H1 (cell line): ENCODE results near the gene AKR7A3. TPM values are rescaled to one million over a fixed set of nuclear protein-coding genes. Genes with fewer than 3 reads are reported as not detected.

Source experiments
- CEBPB ChIP-seq: IDR thresholded peaks from 2 replicates; pipeline ENCODE4 v1.6.1; 2012; ENCODE audit warnings: low read depth, low read length
- KDM4A ChIP-seq: IDR thresholded peaks from one replicate; pipeline ENCODE4 v1.7.1; 2012; ENCODE audit warnings: low read depth, mild to moderate bottlenecking, moderate library complexity, low read length, inconsistent platforms; ENCODE audit not compliant: severe bottlenecking
- NRF1 ChIP-seq: IDR thresholded peaks from 2 replicates; pipeline ENCODE4 v1.6.1; 2011; ENCODE audit warnings: mild to moderate bottlenecking, low read depth, low read length, improper control_type of control experiment
- POU5F1 ChIP-seq: IDR thresholded peaks from 2 replicates; pipeline ENCODE4 v1.6.1; 2011; ENCODE audit warnings: low read depth, mild to moderate bottlenecking, low read length, moderate library complexity
- RAD21 ChIP-seq, 2 experiments: IDR thresholded peaks in 1 of 2; conservative IDR thresholded peaks in 1 of 2; 2 replicates each; pipeline ENCODE4 v1.6.1; 2011; ENCODE audit warnings: low read depth in 2 of 2, low read length in 2 of 2, improper control_type of control experiment in 1 of 2, inconsistent platforms in 1 of 2, mild to moderate bottlenecking in 1 of 2, moderate library complexity in 1 of 2
- SIN3A ChIP-seq, 2 experiments: IDR thresholded peaks in 1 of 2; conservative IDR thresholded peaks in 1 of 2; 2 replicates each; pipeline ENCODE4 v1.6.1; 2011 to 2012; ENCODE audit warnings: low read length in 2 of 2, improper control_type of control experiment in 1 of 2, low read depth in 1 of 2, mild to moderate bottlenecking in 1 of 2
- TAF1 ChIP-seq: IDR thresholded peaks from 2 replicates; pipeline ENCODE4 v1.6.1; 2011; ENCODE audit warnings: mild to moderate bottlenecking, low read depth, low read length
- TEAD4 ChIP-seq: IDR thresholded peaks from 2 replicates; pipeline ENCODE4 v1.6.1; 2012; ENCODE audit warnings: low read depth, low read length, inconsistent platforms, mixed read lengths
- YY1 ChIP-seq: IDR thresholded peaks from 2 replicates; pipeline ENCODE4 v1.6.1; 2011; ENCODE audit warnings: low read depth, mild to moderate bottlenecking, low read length
- polyA plus RNA-seq, 7 experiments: library from polyadenylated mRNA; depleted of rRNA in 3 of 7; stranded (reverse) in 5 of 7; unstranded in 2 of 7; fragments of >200 nt in 5 of 7; fragments of 200-250 nt in 2 of 7; gene quantifications; 1 replicate in 5 of 7; 2 replicates in 1 of 7; 4 replicates in 1 of 7; pipeline versions ENCODE4 v1.2.1 to v1.2.3, GENCODE V29; 2011 to 2013; ENCODE audit warnings: missing spikeins in 2 of 7, mixed read lengths in 2 of 7
- total RNA-seq: library from RNA; stranded (reverse); fragmentation: NEBNext Ultra II Directional; extraction: Animal tissue kit (Norgen Biotek cat#: 25700); gene quantifications from 2 replicates; pipeline ENCODE4 v1.2.1, GENCODE V29; 2021
- TF ChIP-seq, protein P1 (sequence below): fragments of 300-600 bp; sonication (generic); IDR thresholded peaks from 2 replicates; pipeline ENCODE4 v1.7.1; 2012; ENCODE audit warnings: low read length, moderate library complexity, mild to moderate bottlenecking, inconsistent platforms; ENCODE audit not compliant: insufficient replicate concordance
- TF ChIP-seq, protein P2 (sequence below): IDR thresholded peaks from 2 replicates; pipeline ENCODE4 v1.6.1; 2012; ENCODE audit warnings: inconsistent platforms

The AKR7A3 gene
- total and polyA plus RNA-seq, 2 of the 8 experiments (the other 6 are each of a cell fraction or from before 2014, with no cell fraction given), result 0.62 to 0.65 TPM

DNA sequence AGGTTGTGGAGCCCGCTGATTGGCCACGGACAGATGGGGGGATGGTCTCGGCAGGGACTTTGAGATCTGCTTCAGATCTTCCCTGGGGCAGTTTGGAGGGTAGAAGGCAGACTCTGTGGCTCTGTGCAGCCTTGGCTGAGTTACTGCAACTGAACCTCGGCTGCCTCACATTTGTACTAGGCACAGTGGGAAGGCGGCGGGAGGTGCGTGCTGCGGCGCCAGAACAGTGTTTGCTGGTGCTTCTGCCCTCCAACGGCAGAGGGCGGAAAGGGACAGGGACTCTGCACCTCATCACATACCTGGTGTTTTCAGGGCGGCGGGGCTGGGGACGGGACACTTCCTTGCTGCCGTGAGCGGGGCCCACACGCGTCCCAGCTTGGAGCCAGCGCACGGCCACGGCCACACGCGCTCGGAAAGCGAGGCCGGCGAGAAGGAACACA, 49.8 kb upstream of the AKR7A3 start (continued):
- TF ChIP-seq, protein P1, sequence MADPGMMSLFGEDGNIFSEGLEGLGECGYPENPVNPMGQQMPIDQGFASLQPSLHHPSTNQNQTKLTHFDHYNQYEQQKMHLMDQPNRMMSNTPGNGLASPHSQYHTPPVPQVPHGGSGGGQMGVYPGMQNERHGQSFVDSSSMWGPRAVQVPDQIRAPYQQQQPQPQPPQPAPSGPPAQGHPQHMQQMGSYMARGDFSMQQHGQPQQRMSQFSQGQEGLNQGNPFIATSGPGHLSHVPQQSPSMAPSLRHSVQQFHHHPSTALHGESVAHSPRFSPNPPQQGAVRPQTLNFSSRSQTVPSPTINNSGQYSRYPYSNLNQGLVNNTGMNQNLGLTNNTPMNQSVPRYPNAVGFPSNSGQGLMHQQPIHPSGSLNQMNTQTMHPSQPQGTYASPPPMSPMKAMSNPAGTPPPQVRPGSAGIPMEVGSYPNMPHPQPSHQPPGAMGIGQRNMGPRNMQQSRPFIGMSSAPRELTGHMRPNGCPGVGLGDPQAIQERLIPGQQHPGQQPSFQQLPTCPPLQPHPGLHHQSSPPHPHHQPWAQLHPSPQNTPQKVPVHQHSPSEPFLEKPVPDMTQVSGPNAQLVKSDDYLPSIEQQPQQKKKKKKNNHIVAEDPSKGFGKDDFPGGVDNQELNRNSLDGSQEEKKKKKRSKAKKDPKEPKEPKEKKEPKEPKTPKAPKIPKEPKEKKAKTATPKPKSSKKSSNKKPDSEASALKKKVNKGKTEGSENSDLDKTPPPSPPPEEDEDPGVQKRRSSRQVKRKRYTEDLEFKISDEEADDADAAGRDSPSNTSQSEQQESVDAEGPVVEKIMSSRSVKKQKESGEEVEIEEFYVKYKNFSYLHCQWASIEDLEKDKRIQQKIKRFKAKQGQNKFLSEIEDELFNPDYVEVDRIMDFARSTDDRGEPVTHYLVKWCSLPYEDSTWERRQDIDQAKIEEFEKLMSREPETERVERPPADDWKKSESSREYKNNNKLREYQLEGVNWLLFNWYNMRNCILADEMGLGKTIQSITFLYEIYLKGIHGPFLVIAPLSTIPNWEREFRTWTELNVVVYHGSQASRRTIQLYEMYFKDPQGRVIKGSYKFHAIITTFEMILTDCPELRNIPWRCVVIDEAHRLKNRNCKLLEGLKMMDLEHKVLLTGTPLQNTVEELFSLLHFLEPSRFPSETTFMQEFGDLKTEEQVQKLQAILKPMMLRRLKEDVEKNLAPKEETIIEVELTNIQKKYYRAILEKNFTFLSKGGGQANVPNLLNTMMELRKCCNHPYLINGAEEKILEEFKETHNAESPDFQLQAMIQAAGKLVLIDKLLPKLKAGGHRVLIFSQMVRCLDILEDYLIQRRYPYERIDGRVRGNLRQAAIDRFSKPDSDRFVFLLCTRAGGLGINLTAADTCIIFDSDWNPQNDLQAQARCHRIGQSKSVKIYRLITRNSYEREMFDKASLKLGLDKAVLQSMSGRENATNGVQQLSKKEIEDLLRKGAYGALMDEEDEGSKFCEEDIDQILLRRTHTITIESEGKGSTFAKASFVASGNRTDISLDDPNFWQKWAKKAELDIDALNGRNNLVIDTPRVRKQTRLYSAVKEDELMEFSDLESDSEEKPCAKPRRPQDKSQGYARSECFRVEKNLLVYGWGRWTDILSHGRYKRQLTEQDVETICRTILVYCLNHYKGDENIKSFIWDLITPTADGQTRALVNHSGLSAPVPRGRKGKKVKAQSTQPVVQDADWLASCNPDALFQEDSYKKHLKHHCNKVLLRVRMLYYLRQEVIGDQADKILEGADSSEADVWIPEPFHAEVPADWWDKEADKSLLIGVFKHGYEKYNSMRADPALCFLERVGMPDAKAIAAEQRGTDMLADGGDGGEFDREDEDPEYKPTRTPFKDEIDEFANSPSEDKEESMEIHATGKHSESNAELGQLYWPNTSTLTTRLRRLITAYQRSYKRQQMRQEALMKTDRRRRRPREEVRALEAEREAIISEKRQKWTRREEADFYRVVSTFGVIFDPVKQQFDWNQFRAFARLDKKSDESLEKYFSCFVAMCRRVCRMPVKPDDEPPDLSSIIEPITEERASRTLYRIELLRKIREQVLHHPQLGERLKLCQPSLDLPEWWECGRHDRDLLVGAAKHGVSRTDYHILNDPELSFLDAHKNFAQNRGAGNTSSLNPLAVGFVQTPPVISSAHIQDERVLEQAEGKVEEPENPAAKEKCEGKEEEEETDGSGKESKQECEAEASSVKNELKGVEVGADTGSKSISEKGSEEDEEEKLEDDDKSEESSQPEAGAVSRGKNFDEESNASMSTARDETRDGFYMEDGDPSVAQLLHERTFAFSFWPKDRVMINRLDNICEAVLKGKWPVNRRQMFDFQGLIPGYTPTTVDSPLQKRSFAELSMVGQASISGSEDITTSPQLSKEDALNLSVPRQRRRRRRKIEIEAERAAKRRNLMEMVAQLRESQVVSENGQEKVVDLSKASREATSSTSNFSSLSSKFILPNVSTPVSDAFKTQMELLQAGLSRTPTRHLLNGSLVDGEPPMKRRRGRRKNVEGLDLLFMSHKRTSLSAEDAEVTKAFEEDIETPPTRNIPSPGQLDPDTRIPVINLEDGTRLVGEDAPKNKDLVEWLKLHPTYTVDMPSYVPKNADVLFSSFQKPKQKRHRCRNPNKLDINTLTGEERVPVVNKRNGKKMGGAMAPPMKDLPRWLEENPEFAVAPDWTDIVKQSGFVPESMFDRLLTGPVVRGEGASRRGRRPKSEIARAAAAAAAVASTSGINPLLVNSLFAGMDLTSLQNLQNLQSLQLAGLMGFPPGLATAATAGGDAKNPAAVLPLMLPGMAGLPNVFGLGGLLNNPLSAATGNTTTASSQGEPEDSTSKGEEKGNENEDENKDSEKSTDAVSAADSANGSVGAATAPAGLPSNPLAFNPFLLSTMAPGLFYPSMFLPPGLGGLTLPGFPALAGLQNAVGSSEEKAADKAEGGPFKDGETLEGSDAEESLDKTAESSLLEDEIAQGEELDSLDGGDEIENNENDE, result no peak
- TF ChIP-seq RAD21 (IDR thresholded peaks at IDR 0.05 in 1 of 2, conservative IDR thresholded peaks at IDR 0.05 in 1 of 2; ENCODE audit: low read depth in 2 of 2, low read length in 2 of 2), result peak; percentile 62
- TF ChIP-seq SIN3A (conservative IDR thresholded peaks at IDR 0.05 in 1 of 2, IDR thresholded peaks at IDR 0.05 in 1 of 2; ENCODE audit: low read depth in 1 of 2, low read length in 2 of 2), result 0 out of 4 replicates have a peak, but pooled peaks of 1 of the 2 experiments have one; percentile 62
- TF ChIP-seq KDM4A, result no peak
- TF ChIP-seq NRF1, result no peak
- TF ChIP-seq CEBPB, result no peak
- peak; percentile 50; the same call in 1 of the 2 replicates for TF ChIP-seq TAF1
- no peak for TF ChIP-seq POU5F1
- no peak for TF ChIP-seq YY1
- TF ChIP-seq TEAD4, result peak; percentile 75
- TF ChIP-seq, protein P2, sequence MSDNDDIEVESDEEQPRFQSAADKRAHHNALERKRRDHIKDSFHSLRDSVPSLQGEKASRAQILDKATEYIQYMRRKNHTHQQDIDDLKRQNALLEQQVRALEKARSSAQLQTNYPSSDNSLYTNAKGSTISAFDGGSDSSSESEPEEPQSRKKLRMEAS, result peak; percentile 73; the same call in 1 of the 2 replicates
